Measurements from ENCODE around the gene PRX. TPM values are rescaled to one million over a fixed set of nuclear protein-coding genes. Genes with fewer than 3 reads are reported as not detected.
A peak's percentile ranks its signal among the peaks of the same experiment; 100 is the strongest.

The PRX gene
- total RNA-seq, 3 donors from 2014 or later = 0.71 to 0.82 (median 0.79) TPM

DNA sequence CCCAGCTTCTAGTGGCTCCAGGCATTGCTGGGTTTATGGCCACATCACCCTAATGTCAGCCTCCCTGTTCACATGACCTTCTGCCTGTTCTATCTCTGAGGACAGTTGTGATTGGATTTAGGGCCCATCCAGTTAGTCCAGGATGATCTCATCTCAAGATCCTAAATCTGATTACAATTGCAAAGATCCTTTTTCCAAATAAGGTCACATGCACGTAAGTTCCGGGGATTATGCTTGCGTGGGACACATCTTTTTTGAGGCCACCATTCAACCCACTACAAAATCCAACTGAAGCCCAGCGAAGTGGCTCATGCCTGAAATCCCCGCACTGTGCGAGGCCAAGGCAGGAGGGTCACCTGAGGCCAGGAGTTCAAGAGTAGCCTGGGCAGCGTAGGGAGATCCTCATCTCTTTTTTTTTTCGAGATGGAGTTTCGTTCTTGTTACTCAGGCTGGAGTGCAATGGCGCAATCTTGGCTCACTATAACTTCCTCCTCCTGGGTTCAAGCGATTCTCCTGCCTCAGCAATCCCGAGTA lies 52.4 kb downstream of the PRX start:
- H3K4me3 Mint-ChIP-seq = no peak overlapping the region
- no peaks in the 10 kb centered on the region for H3K27me3 Mint-ChIP-seq (ENCODE audit: low read depth)
- DNase-seq = no peak
- ATAC-seq = no peak
- H3K9me3 Mint-ChIP-seq = no peaks in the 10 kb centered on the region
- H3K4me1 Mint-ChIP-seq (ENCODE audit: low read depth) = peaks cover 19% of the 10 kb centered on the region
- peaks cover 4% of the 10 kb centered on the region for H3K36me3 Mint-ChIP-seq (ENCODE audit: insufficient read depth)

GRCh38 chr19:40360020-40360707 lies 53.0 kb downstream of the PRX start:
- no peaks in the 10 kb centered on the region for H3K9me3 Mint-ChIP-seq
- no peak overlapping the region for H3K4me3 Mint-ChIP-seq
- ATAC-seq (no peak), DNase-seq (no peak)
- H3K4me1 Mint-ChIP-seq (ENCODE audit: low read depth) = peaks cover 16% of the 10 kb centered on the region
- H3K36me3 Mint-ChIP-seq (ENCODE audit: insufficient read depth) = peaks cover 4% of the 10 kb centered on the region
- no peaks in the 10 kb centered on the region for H3K27me3 Mint-ChIP-seq (ENCODE audit: low read depth)

DNA sequence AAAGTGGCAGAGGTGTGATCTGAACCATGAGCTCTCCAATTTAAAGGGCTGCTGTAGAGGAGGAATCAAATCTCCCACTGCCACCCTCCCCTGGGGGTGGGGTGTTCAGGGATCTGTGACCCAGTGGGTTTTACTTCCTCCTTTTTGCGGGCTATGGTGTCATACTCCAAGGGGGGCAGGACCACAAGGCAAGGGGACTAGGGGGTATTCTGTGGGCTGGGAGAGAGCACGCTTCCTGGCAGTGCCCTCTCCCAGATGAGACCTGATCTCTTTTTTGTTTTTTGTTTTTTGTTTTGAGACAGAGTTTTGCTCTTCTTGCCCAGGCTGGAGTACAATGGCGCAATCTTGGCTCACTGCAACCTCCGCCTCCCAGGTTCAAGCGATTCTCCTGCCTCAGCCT lies 54.4 kb downstream of the PRX start:
- Mint-ChIP-seq H3K9me3 (no peaks in the 10 kb centered on the region), H3K36me3 (ENCODE audit: insufficient read depth) (peaks cover 4% of the 10 kb centered on the region), H3K4me3 (no peak overlapping the region), H3K4me1 (ENCODE audit: low read depth) (peaks cover 12% of the 10 kb centered on the region), H3K27me3 (ENCODE audit: low read depth) (no peaks in the 10 kb centered on the region)
- ATAC-seq (no peak), DNase-seq (no peak)

GRCh38 chr19:40357640-40358039 lies 55.5 kb downstream of the PRX start:
- DNase-seq = no peak
- Mint-ChIP-seq H3K36me3 (ENCODE audit: insufficient read depth) (peaks cover 4% of the 10 kb centered on the region), H3K4me1 (ENCODE audit: low read depth) (peaks cover 7% of the 10 kb centered on the region), H3K4me3 (no peak overlapping the region), H3K9me3 (no peaks in the 10 kb centered on the region), H3K27me3 (ENCODE audit: low read depth) (no peaks in the 10 kb centered on the region)
- ATAC-seq = no peak

DNA sequence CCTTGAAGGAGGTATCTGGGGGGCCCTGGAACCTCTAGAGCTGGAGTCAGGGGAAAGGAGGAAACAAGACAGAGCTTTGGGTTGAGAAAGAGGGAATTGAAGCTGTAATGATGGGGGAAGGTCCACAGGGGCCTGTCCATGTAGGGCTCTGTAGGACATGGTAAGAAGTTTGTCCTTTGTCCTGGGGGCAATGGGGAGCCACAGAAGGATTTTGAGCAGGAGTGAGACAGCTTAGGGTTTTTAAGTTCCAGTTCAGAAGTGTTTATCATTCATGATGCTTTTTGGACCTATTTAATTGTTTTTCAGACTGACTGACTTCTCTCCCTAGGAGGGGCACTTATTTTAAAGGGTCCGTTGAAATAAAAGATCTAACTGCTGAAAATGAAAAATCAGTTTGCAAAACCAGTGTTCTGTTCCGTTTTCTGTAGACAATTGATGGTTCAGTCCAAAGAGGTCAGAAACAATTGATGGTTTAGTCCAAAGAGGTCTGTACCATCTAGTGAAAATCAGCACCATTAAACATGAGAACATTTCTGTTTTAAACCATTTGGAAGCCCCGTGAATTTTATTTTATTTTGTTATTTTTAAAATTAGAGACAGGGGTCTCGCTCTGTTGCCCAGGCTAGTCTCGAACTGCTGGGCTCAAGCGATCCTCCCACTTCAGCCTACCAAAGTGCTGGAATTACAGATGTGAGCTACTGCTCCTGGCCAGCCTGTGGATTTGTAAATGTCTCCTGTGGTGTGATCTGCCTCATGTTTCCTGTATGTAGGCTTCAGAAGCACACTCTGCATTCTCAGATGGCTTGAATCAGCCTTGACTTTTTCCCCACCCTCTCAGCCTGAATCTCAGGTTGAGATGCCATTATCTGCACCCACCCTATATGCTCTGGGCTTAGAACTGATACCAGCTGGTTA lies 56.2 kb downstream of the PRX start:
- no peak overlapping the region for H3K4me3 Mint-ChIP-seq
- DNase-seq (no peak), ATAC-seq (no peak)
- H3K9me3 Mint-ChIP-seq = no peaks in the 10 kb centered on the region
- H3K4me1 Mint-ChIP-seq (ENCODE audit: low read depth) = peaks cover 7% of the 10 kb centered on the region
- no peaks in the 10 kb centered on the region for H3K27me3 Mint-ChIP-seq (ENCODE audit: low read depth)
- no peaks in the 10 kb centered on the region for H3K36me3 Mint-ChIP-seq (ENCODE audit: insufficient read depth)

DNA sequence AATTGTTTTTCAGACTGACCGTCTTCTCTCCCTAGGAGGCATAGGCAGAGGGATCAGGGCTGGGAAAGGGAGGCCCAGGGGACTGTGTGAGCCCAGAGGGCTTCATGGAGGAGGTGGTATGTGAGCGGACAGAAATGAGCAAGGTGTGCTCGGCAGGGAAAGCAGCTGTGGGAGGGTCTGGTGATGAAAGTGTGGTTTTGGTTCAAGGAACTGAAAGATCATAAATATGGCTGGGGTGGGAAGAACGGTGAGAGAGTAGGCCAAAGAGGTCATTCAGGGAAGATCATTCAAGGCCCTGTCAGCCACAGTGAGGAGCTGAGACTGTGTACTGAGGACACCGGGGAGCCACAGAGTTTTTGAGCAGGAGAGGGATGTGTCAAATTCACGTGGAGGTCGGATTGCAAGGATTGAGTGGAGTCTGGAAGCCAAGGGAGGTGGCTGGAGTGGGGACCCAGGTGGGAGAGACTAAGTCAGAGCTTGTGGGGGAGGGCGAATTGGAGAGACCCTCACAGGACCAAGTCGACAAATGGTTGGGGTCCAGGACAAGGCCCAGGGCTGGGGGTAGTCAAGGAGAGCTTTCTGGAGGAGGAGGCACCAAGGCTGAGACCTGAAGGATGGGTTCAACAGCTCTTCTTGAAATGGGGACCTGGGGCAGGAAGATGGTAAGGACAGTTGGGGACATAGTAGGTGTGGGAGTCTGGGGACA lies 57.0 kb downstream of the PRX start:
- H3K9me3 Mint-ChIP-seq = no peaks in the 10 kb centered on the region
- H3K4me1 Mint-ChIP-seq (ENCODE audit: low read depth) = peaks cover 7% of the 10 kb centered on the region
- H3K27me3 Mint-ChIP-seq (ENCODE audit: low read depth) = no peaks in the 10 kb centered on the region
- no peak for DNase-seq
- no peak overlapping the region for H3K4me3 Mint-ChIP-seq
- no peak for ATAC-seq
- H3K36me3 Mint-ChIP-seq (ENCODE audit: insufficient read depth) = no peaks in the 10 kb centered on the region

DNA sequence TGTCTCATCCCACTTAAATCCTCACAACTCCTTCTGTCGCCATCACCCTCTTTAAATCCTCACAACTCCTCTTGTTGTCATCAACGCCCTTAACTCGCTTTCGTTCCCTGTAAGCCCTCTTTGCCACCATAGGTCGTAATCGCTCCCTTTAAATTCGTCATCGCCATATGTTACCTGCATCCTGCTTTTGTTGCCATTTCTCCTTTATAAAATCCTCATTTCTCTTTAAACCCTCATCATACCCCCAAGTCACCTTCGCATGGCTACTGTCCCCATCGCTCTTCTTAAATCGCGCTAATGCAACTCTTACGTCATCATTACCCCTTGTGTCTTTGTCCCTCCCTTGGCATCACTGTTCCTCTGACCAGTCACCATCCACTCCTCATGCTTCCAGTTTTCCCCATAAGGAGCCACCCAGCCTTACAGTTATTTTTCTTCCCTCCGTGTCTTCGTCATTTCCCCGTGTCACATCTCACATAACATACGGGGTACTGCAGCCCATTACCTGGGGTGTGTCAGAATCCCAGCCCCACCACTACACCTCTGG lies 64.1 kb downstream of the PRX start:
- ATAC-seq (no peak), DNase-seq (no peak)
- H3K4me1 Mint-ChIP-seq (ENCODE audit: low read depth) = peaks cover 24% of the 10 kb centered on the region
- no peaks in the 10 kb centered on the region for H3K36me3 Mint-ChIP-seq (ENCODE audit: insufficient read depth)
- no peaks in the 10 kb centered on the region for H3K9me3 Mint-ChIP-seq
- peak overlapping the region; percentile 83 for H3K4me3 Mint-ChIP-seq
- no peaks in the 10 kb centered on the region for H3K27me3 Mint-ChIP-seq (ENCODE audit: low read depth)

DNA sequence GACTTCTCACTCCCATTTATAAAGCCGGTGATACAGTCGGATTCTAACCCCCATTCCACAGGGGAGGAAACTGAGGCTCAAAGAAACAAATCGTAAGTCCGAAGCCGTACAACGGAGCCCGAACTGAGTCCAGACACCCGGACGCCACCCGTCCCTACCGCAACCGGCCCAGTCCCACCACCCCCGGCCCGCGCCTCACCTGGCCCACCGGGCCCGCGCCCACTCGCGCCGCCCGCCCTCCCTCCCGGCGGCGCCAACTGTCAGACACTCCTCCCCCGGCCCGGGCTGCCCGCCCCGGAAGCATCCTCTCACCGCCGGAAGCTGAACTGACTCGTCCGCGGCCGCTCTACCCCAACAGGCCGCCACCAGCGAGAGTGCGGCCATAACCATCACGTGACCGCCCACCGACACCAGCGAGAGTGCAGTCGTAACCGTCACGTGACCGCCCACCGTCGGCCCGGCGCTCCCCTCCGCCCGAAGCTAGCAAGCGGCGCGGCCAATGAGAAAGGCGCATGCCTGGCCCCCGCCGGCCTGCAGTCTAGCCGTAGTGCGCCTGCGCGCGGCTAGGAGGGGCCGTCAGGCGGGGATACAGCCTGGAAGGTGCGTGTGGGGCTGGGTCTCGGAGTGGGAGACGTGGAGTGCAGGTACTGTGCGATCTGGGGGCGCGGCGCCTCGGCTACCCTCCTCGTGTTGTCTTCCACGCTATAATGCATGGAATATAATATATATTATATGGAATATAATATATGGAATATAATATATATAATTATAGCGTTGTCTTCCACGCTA lies 64.9 kb downstream of the PRX start, which contains the start of the genes C19orf47 and PLD3:
Gene C19orf47 (minus strand): TSS at position 273 of the 789 bp plus-strand sequence. CDS start 6,540 bp downstream, outside the sequence.
Gene PLD3 (plus strand): TSS at position 571 of the 789 bp plus-strand sequence. CDS start 17,789 bp downstream, outside the sequence.
- Mint-ChIP-seq H3K36me3 (ENCODE audit: insufficient read depth) (no peaks in the 10 kb centered on the region), H3K4me3 (peak within 1 kb of the TSS; percentile 83), H3K27me3 (ENCODE audit: low read depth) (no peaks in the 10 kb centered on the region), H3K4me1 (ENCODE audit: low read depth) (peaks cover 24% of the 10 kb centered on the region), H3K9me3 (no peaks in the 10 kb centered on the region)
- DNase-seq = peak; percentile 98
- peak; percentile 98 for ATAC-seq

DNA sequence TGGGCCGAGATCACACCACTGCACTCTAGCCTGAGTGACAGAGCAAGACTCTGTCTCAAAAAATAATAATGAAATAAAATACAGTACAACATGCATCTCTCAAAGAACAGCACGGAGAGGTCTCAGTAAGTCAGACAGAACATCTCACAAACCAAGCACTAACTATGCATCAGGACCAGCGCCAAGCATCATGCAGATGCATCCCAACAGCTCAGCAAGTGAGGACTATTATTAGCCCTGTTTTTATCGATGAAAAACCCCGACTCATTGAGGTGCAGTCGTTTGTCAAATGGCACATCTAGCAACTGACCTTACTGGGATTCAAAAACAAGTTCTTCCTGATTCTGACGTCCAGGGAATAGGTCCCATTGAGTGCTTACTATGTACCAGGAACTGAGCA lies 68.8 kb downstream of the PRX start:
- DNase-seq = no peak
- Mint-ChIP-seq H3K9me3 (no peaks in the 10 kb centered on the region), H3K4me1 (ENCODE audit: low read depth) (peaks cover 24% of the 10 kb centered on the region), H3K27me3 (ENCODE audit: low read depth) (no peaks in the 10 kb centered on the region), H3K36me3 (ENCODE audit: insufficient read depth) (peaks cover 5% of the 10 kb centered on the region), H3K4me3 (no peak overlapping the region)
- no peak for ATAC-seq

Other genes with a start within 250 kb of the PRX start
- gene MAP3K10, start 222.0 kb downstream of the PRX start, total RNA-seq = 10 to 100 TPM; 15.8 to 18.8 (median 16.4) TPM
- gene TTC9B, start 195.0 kb downstream of the PRX start, total RNA-seq = not detected
- under 1 TPM in 2 of 3 donors, not detected in 1; 0.32 to 0.43 TPM for gene CCNP, start 186.7 kb downstream of the PRX start, total RNA-seq
- gene AKT2, start 128.0 kb downstream of the PRX start, total RNA-seq = 100 to 1,000 TPM; 147 to 158 (median 151) TPM
- 10 to 100 TPM; 27.2 to 31.5 (median 31.3) TPM for gene C19orf47, start 65.0 kb downstream of the PRX start, total RNA-seq
- gene PLD3, start 64.7 kb downstream of the PRX start, total RNA-seq = 10 to 100 TPM; 28.6 to 38.6 (median 33.4) TPM
- under 1 TPM in 1 of 3 donors, not detected in 2; 0.08 TPM for gene HIPK4, start 23.2 kb downstream of the PRX start, total RNA-seq
- gene SERTAD1, start 12.6 kb upstream of the PRX start, total RNA-seq = 10 to 100 TPM; 24.2 to 33.9 (median 33.7) TPM
- gene SERTAD3, start 31.0 kb upstream of the PRX start, total RNA-seq = 1 to 10 TPM; 6.4 to 9.5 (median 6.8) TPM
- gene BLVRB, start 52.4 kb upstream of the PRX start, total RNA-seq = 10 to 100 TPM; 17.0 to 19.2 (median 18.1) TPM
- 1 to 10 TPM; 1.2 to 2.1 (median 1.8) TPM for gene SPTBN4, start 53.6 kb upstream of the PRX start, total RNA-seq
- gene SHKBP1, start 163.5 kb upstream of the PRX start, total RNA-seq = 10 to 100 TPM; 80.1 to 86.1 (median 84.8) TPM
- 100 to 1,000 TPM; 210 to 251 (median 213) TPM for gene LTBP4, start 188.0 kb upstream of the PRX start, total RNA-seq

Data from activated T-cell treated with anti-CD3 and anti-CD28 coated beads, Interleukin-2, amount 50 U/mL, for 4 hours (primary cell).